HG02678 (cell line): Measurements from ENCODE around the gene NBPF12.
"Not testable (repeated sequence)": the region's sequence is repeated elsewhere in the genome, so short reads cannot be mapped to it uniquely, and the experiment has no call there.

Experiments
- ATAC-seq: cut with Tn5 transposase; IDR thresholded peaks from one replicate; pipeline ENCODE4 v1.9.1; 2021; ENCODE audit warnings: mild to moderate bottlenecking, moderate library complexity; ENCODE audit not compliant: unreplicated experiment

NBPF12 gene, protein sequence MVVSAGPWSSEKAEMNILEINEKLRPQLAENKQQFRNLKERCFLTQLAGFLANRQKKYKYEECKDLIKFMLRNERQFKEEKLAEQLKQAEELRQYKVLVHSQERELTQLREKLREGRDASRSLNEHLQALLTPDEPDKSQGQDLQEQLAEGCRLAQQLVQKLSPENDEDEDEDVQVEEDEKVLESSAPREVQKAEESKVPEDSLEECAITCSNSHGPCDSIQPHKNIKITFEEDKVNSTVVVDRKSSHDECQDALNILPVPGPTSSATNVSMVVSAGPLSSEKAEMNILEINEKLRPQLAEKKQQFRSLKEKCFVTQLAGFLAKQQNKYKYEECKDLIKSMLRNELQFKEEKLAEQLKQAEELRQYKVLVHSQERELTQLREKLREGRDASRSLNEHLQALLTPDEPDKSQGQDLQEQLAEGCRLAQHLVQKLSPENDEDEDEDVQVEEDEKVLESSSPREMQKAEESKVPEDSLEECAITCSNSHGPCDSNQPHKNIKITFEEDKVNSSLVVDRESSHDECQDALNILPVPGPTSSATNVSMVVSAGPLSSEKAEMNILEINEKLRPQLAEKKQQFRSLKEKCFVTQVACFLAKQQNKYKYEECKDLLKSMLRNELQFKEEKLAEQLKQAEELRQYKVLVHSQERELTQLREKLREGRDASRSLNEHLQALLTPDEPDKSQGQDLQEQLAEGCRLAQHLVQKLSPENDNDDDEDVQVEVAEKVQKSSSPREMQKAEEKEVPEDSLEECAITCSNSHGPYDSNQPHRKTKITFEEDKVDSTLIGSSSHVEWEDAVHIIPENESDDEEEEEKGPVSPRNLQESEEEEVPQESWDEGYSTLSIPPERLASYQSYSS (N-terminal part only)

DNA sequence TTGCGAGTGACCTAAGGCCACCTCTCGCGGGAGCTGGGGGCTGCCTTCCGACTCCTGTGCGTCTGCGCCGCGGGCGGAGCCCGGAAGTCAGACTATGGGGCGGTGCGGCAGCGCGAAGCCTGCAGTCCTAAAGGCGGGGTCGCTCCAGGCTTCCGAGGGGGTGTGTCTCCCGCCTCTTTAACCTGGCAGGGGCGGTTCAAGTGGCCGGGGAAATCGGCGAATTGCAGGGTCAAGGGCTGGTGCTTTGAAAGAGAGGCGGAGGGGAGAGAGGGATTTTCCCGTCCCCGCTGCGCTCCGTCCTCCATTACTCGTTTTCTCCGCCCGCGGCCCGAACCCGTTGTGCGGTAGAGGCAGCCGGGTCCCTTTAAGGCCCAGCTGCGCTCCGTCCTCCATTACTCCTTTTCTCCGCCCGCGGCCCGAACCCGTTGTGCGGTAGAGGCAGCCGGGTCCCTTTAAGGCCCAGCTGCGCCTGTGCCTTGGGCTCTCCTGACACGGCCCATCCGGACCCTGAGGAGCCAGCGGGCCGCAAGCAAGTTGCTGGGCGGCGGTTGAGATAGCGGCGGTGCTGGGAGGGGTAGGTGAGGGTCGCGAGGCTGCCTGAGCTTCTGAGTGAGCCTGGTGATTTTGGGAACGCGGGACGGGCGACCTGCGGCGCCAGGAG is at the start of gene NBPF12:
NBPF12 (plus strand) TSS at position 83 of the 661 bp plus-strand sequence. CDS start 21,820 bp downstream, outside the sequence.
- ATAC-seq: peak; percentile 77

DNA sequence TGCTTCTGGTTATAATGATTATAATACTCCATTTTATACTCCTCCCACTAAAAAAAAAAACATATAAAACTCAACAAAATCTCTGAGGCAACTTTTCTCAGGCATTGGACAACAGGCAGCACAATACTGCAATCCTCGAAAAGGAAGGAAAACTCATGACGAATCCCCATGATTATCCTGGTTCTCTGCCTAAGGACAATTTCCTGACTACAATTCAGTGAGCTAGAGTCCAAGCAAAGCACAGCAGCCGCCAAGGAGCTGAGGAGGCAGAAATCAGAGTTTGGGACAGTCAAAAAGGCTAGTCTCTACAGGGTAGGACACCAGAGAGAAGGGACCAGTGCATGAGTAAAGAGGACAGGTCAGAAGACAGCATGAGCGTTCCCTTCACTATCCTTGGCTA is 46.8 kb upstream of the NBPF12 start:
- not testable (repeated sequence) for ATAC-seq

DNA sequence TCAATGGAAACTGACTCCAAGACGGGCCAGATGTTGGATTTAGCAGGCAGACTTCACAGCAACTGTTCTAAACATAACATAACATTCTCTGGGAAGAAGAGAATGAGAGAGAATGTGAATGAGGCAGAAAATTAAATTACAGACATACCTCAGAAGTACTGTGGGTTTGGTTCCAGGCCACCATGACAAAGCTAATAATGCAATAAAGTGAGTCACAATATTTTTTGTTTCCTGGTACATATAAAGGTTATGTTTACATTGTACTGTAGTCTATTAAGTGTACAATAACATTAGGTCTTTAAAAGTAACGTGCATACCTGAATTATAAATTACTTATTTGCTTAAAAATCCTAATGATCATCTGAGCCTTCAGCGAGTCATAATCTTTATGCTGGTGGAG is 45.8 kb upstream of the NBPF12 start:
- ATAC-seq: not testable (repeated sequence)

DNA sequence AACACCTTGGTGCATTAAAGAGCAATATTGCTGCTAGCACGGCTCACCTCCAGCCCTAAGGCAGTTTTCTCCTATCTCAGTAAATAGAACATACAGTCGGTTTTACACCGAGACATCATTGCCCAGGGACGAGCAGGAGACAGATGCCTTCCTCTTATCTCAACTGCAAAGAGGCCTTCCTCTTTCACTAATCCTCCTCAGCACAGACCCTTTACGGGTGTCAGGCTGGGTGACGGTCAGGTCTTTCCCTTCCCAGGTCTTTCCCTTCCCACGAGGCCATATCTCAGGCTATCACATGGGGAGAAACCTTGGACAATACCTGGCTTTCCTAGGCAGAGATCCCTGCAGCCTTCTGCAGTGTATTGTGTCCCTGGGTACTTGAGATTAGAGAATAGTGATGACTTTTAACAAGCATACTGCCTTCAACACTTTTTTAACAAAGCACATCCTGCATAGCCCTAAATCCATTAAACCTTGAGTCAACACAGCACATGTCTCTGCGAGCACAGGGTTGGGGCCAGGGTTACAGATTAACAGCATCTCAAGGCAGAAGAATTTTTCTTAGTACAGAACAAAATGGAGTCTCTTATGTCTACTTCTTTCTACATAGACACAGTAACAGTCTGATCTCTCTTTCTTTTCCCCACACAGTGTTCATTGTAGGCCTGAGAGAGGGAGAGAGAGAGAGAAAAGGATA is 30.4 kb upstream of the NBPF12 start:
- not testable (repeated sequence) for ATAC-seq

DNA sequence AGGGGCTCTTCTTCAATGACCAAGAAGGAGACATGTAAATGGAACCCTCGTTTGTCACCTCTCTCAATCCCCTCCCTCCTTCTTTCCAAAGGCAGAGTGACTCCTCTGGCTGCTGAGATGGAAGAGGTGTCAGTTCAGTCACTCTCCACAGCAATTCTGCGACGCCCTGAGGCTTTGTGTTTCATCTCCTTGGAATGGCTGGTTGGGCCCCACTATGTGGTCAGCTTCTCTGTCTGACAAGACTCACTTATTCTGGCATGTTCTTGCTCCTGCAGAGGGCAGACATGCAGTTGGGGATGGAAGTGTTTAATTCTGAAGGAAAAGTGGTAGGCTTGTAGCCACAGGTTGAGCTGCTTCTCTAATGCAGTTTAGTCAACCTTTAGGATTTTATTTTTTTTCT is 25.1 kb upstream of the NBPF12 start:
- not testable (repeated sequence) for ATAC-seq

DNA sequence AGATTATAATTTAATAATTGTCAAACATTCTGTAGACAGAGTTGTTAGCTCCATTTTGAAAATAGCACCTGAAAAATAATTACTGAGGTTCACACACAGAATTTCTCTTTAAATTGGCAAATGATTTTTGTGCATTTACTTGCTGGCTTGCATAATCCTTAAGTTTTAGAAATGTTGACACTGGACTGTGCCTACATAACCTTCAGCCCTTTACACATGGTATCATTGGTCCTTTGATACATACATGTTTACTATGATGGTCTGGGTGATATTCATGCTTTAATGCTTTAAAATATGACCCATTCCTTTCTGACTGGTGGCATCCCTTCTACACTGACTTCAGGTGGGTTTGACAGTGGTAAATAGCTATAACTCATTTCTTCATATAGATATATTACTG is 17.3 kb upstream of the NBPF12 start:
- not testable (repeated sequence) for ATAC-seq

DNA sequence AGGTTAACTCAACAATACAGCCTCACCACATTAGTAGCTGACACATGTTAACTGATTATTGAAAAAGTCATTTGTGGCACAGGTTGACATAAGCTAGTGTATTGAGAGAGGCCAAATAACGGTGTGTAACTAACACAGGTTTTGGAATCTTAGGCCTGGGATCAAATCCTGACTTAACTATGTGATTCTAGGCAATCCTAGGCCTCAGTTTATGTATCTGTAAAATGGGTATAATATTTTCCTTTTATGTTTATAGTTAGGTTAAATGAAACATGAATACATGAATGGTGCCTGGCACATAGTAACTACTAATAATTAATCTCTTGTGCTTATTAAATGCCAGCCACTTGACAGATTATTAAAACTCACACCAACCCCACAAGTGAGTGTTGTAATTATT is 15.5 kb upstream of the NBPF12 start:
- ATAC-seq: not testable (repeated sequence)

DNA sequence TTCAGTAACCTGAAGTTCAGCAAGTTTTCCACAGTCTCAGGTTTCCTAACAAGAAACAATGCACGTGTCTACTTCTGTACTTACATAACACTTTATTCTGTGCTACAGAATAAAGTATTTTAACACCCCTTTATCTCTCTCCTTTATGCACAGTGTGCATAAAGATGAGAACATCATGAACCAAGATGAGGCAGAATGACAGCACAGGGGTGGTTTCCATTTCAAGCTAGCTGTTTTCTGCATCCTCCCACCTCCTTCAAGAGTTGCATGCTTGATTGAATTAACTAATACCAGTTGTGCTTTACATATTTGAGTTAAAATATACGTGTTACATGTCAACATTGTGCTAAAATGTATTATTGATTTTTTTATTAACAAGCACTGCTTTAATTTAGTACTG is 14.0 kb upstream of the NBPF12 start:
- not testable (repeated sequence) for ATAC-seq

DNA sequence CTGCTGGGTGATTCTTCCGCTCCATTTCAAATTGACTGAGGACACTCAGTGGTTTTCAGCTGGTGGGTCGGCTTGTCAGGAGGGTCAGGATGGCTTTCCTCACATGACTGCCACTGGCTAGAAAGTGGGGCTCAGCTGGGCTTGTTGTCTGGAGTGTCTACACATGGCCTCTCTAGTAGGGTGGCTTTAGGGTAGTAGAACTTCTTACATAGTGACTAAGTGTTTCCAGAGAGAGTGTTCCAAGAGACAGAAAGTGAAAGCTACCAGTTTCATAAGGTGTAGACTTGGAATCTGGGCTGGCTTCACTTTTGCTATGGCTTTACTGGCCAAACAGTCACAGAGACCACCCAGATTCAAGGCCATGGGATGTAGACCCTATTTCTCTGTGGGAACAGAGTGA is 11.7 kb upstream of the NBPF12 start:
- ATAC-seq: not testable (repeated sequence)

DNA sequence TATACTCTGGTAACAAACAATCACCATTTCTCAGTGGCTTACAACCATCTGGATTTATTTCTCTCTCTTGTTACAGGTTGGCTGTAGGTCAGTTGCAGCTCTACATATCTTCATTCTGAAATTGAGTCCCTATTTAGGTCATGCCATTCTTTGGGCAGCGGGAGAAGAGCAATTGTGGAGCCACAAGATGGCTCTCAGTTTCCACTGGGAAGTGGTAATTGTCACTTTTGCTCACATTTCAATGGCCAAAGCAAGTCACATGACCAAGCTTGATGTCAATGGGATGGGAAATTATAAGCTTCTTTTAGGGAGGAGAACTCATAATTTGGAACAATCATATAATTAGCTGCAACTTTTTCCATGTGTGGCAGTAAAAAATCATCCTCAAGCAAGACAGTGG is 7.9 kb upstream of the NBPF12 start:
- not testable (repeated sequence) for ATAC-seq

DNA sequence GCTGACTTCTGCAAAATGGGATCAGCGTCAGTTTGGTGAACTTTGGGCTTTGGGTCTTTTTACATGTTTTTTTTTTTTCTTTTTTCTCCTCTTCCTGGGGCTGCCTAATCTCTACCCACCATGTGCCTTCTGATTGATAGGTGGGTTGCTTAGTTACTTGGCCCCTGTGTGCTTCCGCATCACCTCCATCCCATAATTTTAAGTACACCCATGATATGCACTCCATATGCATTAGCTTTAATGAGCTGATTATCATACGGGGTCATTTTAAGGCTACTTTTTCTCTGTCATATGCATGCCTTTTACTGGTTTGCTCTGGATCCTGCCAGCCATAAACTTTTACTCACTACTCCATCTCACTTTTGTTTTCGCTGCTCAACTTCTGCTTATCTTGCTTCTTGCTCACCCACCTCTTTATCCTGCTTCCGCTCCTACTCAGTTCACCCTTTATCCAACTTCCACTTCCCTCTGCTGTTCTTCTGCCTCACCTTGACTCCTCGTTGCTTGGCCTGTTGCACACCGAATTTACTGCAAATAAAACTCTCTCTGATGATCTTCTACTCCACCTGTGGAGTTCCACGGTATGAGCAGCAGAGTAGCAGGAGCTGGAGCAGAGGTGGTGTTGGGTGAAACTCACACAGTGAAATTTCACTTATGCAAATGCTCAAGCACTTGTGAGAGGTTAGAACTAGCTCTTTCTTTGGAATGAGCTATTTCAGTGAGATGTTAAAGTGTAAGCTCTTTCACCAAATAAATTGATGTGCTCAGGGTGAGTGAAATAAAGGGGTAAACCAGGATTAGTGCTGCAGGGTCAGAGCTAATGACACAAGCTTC is 3.5 kb upstream of the NBPF12 start:
- ATAC-seq: peak; percentile 36

DNA sequence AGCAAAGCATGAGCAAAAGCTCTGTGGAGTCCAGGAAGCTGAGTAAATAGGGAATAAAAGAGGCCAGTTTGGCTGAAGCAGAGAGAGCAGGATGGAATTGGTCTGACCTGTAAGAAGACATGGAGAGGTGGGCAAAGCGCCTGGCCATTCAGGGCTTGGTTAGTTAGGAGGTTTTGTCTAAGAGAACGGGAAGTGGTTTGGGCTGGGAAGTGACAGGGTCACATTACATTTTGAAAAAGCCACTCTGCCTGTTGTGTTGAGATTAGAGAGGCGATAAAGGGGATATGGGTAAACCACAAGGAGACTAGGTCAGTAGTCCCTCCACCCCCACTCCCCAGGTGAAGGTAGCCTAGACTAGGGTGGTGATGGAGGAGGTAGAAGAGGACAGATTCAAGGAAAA is 662 bp upstream of the NBPF12 start:
- ATAC-seq: not testable (repeated sequence)

DNA sequence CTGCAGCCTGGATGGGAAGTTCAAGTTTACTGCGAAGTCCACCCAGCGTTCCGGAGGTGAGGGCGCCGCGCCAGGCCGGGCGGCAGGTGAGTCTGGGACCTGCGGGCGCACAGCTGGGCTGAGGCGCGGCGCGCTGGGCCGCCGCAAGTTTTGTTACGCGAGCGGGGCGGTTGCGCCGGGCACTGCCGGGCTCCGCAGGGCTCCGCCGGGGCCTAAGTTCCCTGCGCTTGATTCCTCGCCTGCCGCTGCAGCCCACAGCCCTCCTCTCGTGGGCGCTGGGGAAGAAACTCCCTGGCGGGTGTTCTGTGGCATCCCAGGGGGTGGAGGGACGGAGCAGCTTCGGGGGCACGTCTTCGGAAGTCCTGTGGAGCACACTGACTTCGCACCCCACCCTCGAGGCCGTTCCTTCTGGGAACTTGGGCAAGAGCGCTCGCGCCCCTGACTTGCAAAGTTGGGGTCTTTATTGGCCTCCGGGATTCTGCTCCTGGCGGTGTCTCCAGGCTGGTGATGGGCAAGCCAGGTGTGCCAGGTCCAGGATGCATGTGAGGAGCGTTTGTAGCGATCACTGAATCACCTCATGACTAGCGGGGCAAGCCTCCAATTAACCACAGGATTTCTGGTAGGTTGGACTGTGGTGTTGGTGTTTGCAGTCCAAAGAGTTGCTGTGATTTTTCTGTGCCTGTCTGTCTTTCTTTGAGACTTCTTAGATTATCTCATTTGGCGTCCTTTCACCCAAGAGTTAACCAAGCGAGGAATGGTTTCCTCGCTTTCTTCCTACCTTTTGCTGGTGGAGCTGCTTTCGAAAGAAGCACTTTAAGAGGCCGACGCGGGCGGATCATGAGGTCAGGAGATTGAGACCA is 1.0 kb downstream of the NBPF12 start:
- peak; percentile 27 for ATAC-seq

DNA sequence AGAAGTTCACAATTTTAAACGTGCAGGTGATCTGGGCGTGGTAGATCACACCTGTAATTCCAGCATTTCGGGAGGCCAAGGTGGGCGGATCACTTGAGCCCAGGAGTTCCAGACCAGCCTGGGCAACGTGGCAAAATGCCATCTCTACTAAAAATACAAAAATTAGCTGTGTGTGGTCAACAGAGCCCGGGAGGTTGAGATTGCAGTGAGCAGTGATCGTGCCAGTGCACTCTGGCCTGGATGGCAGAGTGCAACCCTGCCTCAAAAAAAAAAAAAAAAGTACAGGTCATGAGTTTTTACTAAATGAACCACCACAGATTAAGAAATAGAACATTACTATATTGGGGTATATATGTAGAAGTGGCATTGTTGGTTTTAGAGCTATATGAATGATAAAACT is 2.2 kb downstream of the NBPF12 start:
- ATAC-seq: not testable (repeated sequence)

DNA sequence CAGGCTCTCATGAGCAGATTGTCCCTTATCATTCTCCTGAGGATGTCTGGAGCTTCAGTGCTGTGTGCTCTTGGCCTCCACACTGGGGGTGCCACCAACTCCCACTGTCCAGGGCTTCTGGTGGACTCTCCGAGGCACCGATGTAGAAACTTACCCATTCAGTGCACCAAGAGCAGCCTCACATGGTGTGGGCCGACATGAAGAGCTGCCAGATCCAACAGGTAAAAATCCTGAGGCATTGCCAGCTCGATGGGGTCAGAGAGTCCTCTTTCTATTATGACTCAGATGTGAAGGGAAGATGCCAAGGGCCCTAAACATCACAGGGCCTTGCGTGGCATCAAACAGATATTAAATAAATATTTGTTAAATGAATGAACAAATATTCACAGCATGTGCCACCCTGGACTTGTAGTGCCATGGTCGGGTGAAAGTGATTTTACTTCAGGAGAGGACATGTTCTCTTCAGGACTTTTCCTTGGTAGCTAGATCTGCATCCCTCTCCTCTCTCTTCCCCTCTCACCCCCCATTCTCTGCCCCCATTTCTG is 5.3 kb downstream of the NBPF12 start:
- not testable (repeated sequence) for ATAC-seq

DNA sequence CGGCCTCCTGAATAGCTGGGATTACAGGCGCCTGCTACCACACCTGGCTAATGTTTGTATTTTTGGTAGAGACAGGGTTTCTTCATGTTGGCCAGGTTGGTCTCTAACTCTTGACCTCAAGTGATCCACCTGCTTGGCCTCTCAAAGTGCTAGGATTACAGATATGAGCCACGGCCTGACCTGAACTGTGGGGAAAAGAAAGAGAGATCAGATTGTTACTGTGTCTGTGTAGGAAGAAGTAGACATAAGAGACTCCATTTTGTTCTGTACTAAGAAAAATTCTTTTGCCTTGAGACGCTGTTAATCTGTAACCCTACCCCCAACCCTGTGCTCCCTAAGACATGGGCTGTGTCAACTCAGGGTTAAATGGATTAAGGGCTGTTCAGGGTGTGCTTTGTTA is 10.0 kb downstream of the NBPF12 start:
- ATAC-seq: not testable (repeated sequence)

DNA sequence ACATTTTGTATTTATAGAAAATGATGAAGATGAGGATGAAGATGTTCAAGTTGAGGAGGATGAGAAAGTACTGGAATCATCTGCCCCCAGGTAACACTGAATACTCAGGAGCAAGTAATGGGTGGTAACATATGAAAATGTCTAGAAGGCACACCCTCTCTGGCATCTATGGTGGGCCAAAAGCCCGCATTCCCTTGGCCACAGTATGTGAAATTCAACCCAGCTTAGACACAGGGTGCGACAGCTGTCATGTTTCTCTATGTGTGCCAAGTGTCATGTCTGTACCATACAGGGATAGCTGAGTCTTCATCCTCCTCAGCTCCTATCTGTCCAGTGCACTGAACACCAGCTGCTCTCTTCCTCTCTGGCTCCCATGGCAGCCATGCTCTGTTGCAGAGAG is 26.2 kb downstream of the NBPF12 start:
- not testable (repeated sequence) for ATAC-seq

DNA sequence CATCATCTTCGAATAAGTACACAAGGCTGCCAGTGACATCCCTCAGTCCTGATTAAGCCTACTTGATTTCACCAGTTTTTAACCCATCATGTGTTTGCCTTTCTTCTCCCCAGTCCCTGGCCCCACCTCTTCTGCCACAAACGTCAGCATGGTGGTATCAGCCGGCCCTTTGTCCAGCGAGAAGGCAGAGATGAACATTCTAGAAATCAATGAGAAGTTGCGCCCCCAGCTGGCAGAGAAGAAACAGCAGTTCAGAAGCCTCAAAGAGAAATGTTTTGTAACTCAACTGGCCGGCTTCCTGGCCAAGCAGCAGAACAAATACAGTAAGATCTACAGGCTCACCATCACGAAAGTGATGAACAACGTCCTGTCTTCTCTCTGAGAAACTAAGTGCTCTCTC is 28.2 kb downstream of the NBPF12 start:
- ATAC-seq: not testable (repeated sequence)
